K562 (cell line): Measurements from ENCODE around the gene ARL14EP. TPM values are rescaled to one million over a fixed set of nuclear protein-coding genes. Genes with fewer than 3 reads are reported as not detected.

Experiments used
- ATAC-seq: fragments of 200-7000 bp; cut with Tn5 transposase; 3 replicates; pipeline ENCODE4 v1.9.1; 2020; ENCODE audit warnings: moderate library complexity
- BruUV-seq: library from RNA; stranded (reverse); fragments of 400-500 nt; replicated peaks from 2 replicates; lab custom pipeline; 2021; lab: Mats Ljungman, UMichigan
- CTCF ChIA-PET: fragments of 300-600 bp; formaldehyde crosslinking; extraction: SDS; loops from one replicate; lab custom pipeline; 2021; ENCODE audit warnings: low intra/inter-chr PET ratio; lab: Yijun Ruan, JAX
- POLR2A ChIA-PET: fragments of 300-600, 350-650 bp; sonication (Branson Sonifier 250); formaldehyde crosslinking; extraction: SDS; loops from one replicate; lab custom pipeline; 2021; ENCODE audit warnings: antibody characterized with exemption, inconsistent platforms; lab: Yijun Ruan, JAX
- DNase-seq, 4 experiments: peaks; one replicate each; pipeline versions ENCODE4 v3.0.0 to v3.0.0-alpha.2; 2011 to 2018; ENCODE audit warnings: low spot score in 3 of 4, mixed read lengths in 3 of 4; ENCODE audit errors: extremely low read depth in 1 of 4
- FAIRE-seq: peaks from 2 replicates; lab custom pipeline; 2011; peaks lifted over from hg19 to GRCh38; lab: Jason Lieb, UNC
- H2AFZ ChIP-seq: 2 replicates; pipeline ENCODE4 v1.6.0; 2011; ENCODE audit warnings: low read depth, low read length, control low read depth, inconsistent platforms
- H3K27ac ChIP-seq: fragments of 200-600 bp; 3 replicates; pipeline ENCODE4 v1.8.0; 2011; ENCODE audit warnings: low read depth, mild to moderate bottlenecking, control low read depth, inconsistent platforms, low read length, moderate library complexity, mixed read lengths; ENCODE audit errors: extremely low read depth
- H3K27me3 ChIP-seq, 2 experiments: fragments of 300-600 bp in 1 of 2; 2 replicates in 1 of 2; 3 replicates in 1 of 2; pipeline versions ENCODE4 v1.6.0 to v1.8.0; 2011; ENCODE audit warnings: inconsistent platforms in 2 of 2, low read length in 2 of 2, mild to moderate bottlenecking in 1 of 2, mixed read lengths in 1 of 2, moderate library complexity in 1 of 2; ENCODE audit not compliant: control insufficient read depth in 2 of 2, insufficient read depth in 2 of 2
- H3K36me3 ChIP-seq: fragments of 300-600 bp; 3 replicates; pipeline ENCODE4 v1.8.0; 2011; ENCODE audit warnings: mild to moderate bottlenecking, low read length, inconsistent platforms; ENCODE audit not compliant: control insufficient read depth, insufficient read depth
- H3K4me1 ChIP-seq, 2 experiments: fragments of 200-600 bp in 1 of 2; replicated peaks in 1 of 2; 2 replicates in 1 of 2; 3 replicates in 1 of 2; pipeline versions ENCODE4 v1.5.1 to v1.8.0; 2011; ENCODE audit warnings: inconsistent platforms in 2 of 2, low read length in 2 of 2, mild to moderate bottlenecking in 1 of 2, mixed read lengths in 1 of 2, moderate library complexity in 1 of 2; ENCODE audit not compliant: control insufficient read depth in 2 of 2, insufficient read depth in 2 of 2
- H3K4me2 ChIP-seq: 2 replicates; pipeline ENCODE4 v1.6.1; 2011; ENCODE audit warnings: low read length, control low read depth, inconsistent platforms, mixed read lengths; ENCODE audit not compliant: insufficient read depth
- H3K4me3 ChIP-seq: fragments of 200-600 bp; sonication (generic), shearing (Covaris generic); 2 replicates; pipeline ENCODE4 v1.5.1; 2016; ENCODE audit warnings: control low read depth, inconsistent platforms
- H3K79me2 ChIP-seq: fragments of 200-600 bp; 3 replicates; pipeline ENCODE4 v1.8.0; 2011; ENCODE audit warnings: low read length, inconsistent platforms; ENCODE audit not compliant: control insufficient read depth, insufficient read depth
- H3K9ac ChIP-seq, 2 experiments: 2 replicates each; pipeline versions ENCODE4 v1.6.0 to v1.6.1; 2011; ENCODE audit warnings: low read depth in 2 of 2, low read length in 2 of 2, control low read depth in 1 of 2, inconsistent platforms in 1 of 2, mild to moderate bottlenecking in 1 of 2, mixed read lengths in 1 of 2; ENCODE audit not compliant: insufficient read depth in 1 of 2
- H3K9me1 ChIP-seq: one replicate; pipeline ENCODE4 v1.6.0; 2011; ENCODE audit warnings: inconsistent platforms, mild to moderate bottlenecking, low read length, moderate library complexity; ENCODE audit not compliant: control insufficient read depth, insufficient read depth
- H3K9me3 ChIP-seq: replicated peaks from 2 replicates; pipeline ENCODE4 v1.5.1; 2011; ENCODE audit warnings: low read depth, low read length, inconsistent platforms; ENCODE audit not compliant: control insufficient read depth, insufficient read depth
- H4K20me1 ChIP-seq: replicated peaks from 2 replicates; pipeline ENCODE4 v1.6.1; 2011; ENCODE audit warnings: low read length, inconsistent platforms, mixed read lengths; ENCODE audit not compliant: control insufficient read depth, insufficient read depth
- ARID1B ChIP-seq: fragments of 450-650 bp; IDR thresholded peaks from 2 replicates; pipeline ENCODE4 v1.6.1; 2016; ENCODE audit warnings: antibody characterized with exemption, mild to moderate bottlenecking, inconsistent platforms
- DDX20 ChIP-seq: fragments of 450-650 bp; IDR thresholded peaks from 2 replicates; pipeline ENCODE4 v1.6.1; 2016; ENCODE audit warnings: missing genetic modification characterization, low read depth, mild to moderate bottlenecking, missing compliant biosample characterization, moderate library complexity
- EP300 ChIP-seq: IDR thresholded peaks from 2 replicates; pipeline ENCODE4 v1.6.1; 2012; ENCODE audit warnings: low read length, improper control_type of control experiment
- EP400 ChIP-seq: fragments of 450-650 bp; IDR thresholded peaks from 2 replicates; pipeline ENCODE4 v1.6.1; 2017; ENCODE audit warnings: antibody characterized with exemption, mild to moderate bottlenecking, moderate library complexity
- ETV5 ChIP-seq: sonication (generic); formaldehyde crosslinking; IDR thresholded peaks from 2 replicates; pipeline ENCODE4 v1.4.0; 2020; ENCODE audit warnings: low read depth, mild to moderate bottlenecking, missing genetic modification reagents
- EWSR1 ChIP-seq: fragments of 450-650 bp; IDR thresholded peaks from 2 replicates; pipeline ENCODE4 v1.6.1; 2018; ENCODE audit warnings: borderline replicate concordance, mild to moderate bottlenecking, low read depth, moderate library complexity; ENCODE audit not compliant: partially characterized antibody
- HEY1 ChIP-seq: fragments of 250-450 bp; sonication (Bioruptor Pico); IDR thresholded peaks from 2 replicates; pipeline ENCODE4 v1.5.0; 2020; ENCODE audit warnings: mild to moderate bottlenecking, moderate library complexity, borderline replicate concordance
- LARP7 ChIP-seq: fragments of 450-650 bp; IDR thresholded peaks from 2 replicates; pipeline ENCODE4 v1.6.1; 2016
- LCOR ChIP-seq: sonication (generic); formaldehyde crosslinking; IDR thresholded peaks from 2 replicates; pipeline ENCODE4 v1.8.0; 2022; ENCODE audit warnings: mild to moderate bottlenecking, missing genetic modification reagents
- NCOA6 ChIP-seq: fragments of 450-650 bp; IDR thresholded peaks from 2 replicates; pipeline ENCODE4 v1.6.1; 2017; ENCODE audit warnings: mild to moderate bottlenecking
- NFIC ChIP-seq: fragments of 450-650 bp; IDR thresholded peaks from 2 replicates; pipeline ENCODE4 v1.6.1; 2017; ENCODE audit warnings: mild to moderate bottlenecking, inconsistent platforms
- PRPF4 ChIP-seq: fragments of 200-400 bp; formaldehyde crosslinking; IDR thresholded peaks from one replicate; pipeline ENCODE4 v1.6.1; 2017; ENCODE audit warnings: low read length, low read depth, mild to moderate bottlenecking; ENCODE audit not compliant: insufficient read depth, poor library complexity, severe bottlenecking
- RBM14 ChIP-seq: fragments of 200-400 bp; formaldehyde crosslinking; IDR thresholded peaks from 2 replicates; pipeline ENCODE4 v1.6.1; 2018; ENCODE audit warnings: low read depth, mild to moderate bottlenecking, low read length, moderate library complexity, borderline replicate concordance; ENCODE audit not compliant: insufficient read depth
- SNIP1 ChIP-seq: fragments of 450-650 bp; IDR thresholded peaks from 2 replicates; pipeline ENCODE4 v1.7.1; 2017; ENCODE audit warnings: low read depth, mild to moderate bottlenecking
- TAF15 ChIP-seq: fragments of 200-400 bp; formaldehyde crosslinking; IDR thresholded peaks from 2 replicates; pipeline ENCODE4 v1.6.1; 2017; ENCODE audit warnings: mild to moderate bottlenecking, low read depth, low read length, moderate library complexity
- TCF3 ChIP-seq: sonication (generic); formaldehyde crosslinking; IDR thresholded peaks from 2 replicates; pipeline ENCODE4 v1.4.0; 2020; ENCODE audit warnings: mild to moderate bottlenecking, missing genetic modification reagents
- TCF7L2 ChIP-seq: fragments of 150-350 bp; IDR thresholded peaks from 2 replicates; pipeline ENCODE4 v1.6.1; 2016; ENCODE audit warnings: low read depth, mild to moderate bottlenecking, low read length, moderate library complexity
- XRCC4 ChIP-seq: IDR thresholded peaks from one replicate; pipeline ENCODE4 v1.6.1; 2011; ENCODE audit not compliant: insufficient read depth, insufficient read length; ENCODE audit errors: extremely low read depth
- ZFX ChIP-seq: sonication (generic); formaldehyde crosslinking; IDR thresholded peaks from 2 replicates; pipeline ENCODE4 v1.8.0; 2022; ENCODE audit warnings: mild to moderate bottlenecking, missing genetic modification reagents, moderate library complexity
- ZNF146 ChIP-seq: IDR thresholded peaks from one replicate; pipeline ENCODE4 v1.6.1; 2018; ENCODE audit warnings: missing compliant biosample characterization; ENCODE audit not compliant: unreplicated experiment
- ZNF165 ChIP-seq: fragments of 250-450 bp; sonication (Bioruptor Pico); IDR thresholded peaks from 2 replicates; pipeline ENCODE4 v1.4.0; 2020; ENCODE audit warnings: borderline replicate concordance
- ZNF184 ChIP-seq: sonication (generic); formaldehyde crosslinking; IDR thresholded peaks from 2 replicates; pipeline ENCODE4 v1.5.0; 2020; ENCODE audit warnings: missing genetic modification reagents
- ZNF57 ChIP-seq: fragments of 450-650 bp; formaldehyde crosslinking; IDR thresholded peaks from 2 replicates; pipeline ENCODE4 v1.4.0; 2020; ENCODE audit warnings: mild to moderate bottlenecking, moderate library complexity
- ZNF586 ChIP-seq: fragments of 450-650 bp; formaldehyde crosslinking; conservative IDR thresholded peaks from 2 replicates; pipeline ENCODE4 v1.4.0; 2020; ENCODE audit warnings: mild to moderate bottlenecking, moderate library complexity
- ZNF77 ChIP-seq: fragments of 250-450 bp; sonication (Bioruptor Pico); IDR thresholded peaks from 2 replicates; pipeline ENCODE4 v1.5.0; 2020
- WGBS: fragments of 100-300 bp; shearing (Covaris generic); methylation state at CpG from one replicate; pipeline ENCODE4 v1.1.6; 2016; ENCODE audit warnings: low coverage, mixed read lengths; ENCODE audit not compliant: insufficient coverage; ENCODE audit errors: missing lambda C conversion rate; 5-methylcytosine and 5-hydroxymethylcytosine counted together
- in situ Hi-C: fragments of 300-500 bp; cut with MboI; formaldehyde crosslinking; loops from 4 replicates; pipeline ENCODE4 v1.15.0; 2018; ENCODE audit warnings: inconsistent platforms, mixed read lengths
- intact Hi-C: fragments of 100-400 bp; cut with micrococcal nuclease; formaldehyde crosslinking; loops from 2 replicates; pipeline ENCODE4 v1.14.2; 2022
- polyA plus RNA-seq, 8 experiments: library from polyadenylated mRNA; depleted of rRNA in 4 of 8; stranded (reverse) in 5 of 8; unstranded in 3 of 8; fragments of >200 nt; fragmentation: Nextera tagmentation in 2 of 8; fragmentation: Illumina TruSeq in 1 of 8; extraction: Ambion mirVana in 2 of 8; extraction: Trizol in 1 of 8; gene quantifications; 2 replicates each; pipeline versions ENCODE4 v1.2.1 to v1.2.3, GENCODE V29; 2011 to 2014; ENCODE audit warnings: inconsistent platforms in 1 of 8, missing spikeins in 1 of 8
- total RNA-seq, 7 experiments: library from RNA; depleted of rRNA in 6 of 7; stranded (reverse); fragments of >200 nt in 6 of 7; fragmentation: Illumina TruSeq in 2 of 7; extraction: Trizol in 2 of 7; gene quantifications; 2 replicates each; pipeline versions ENCODE4 v1.2.1 to v1.2.3, GENCODE V29; 2011 to 2021; ENCODE audit warnings: low replicate concordance in 1 of 7

The ARL14EP gene
- total and polyA plus RNA-seq, 9 of the 15 experiments (the other 6 are each of a cell fraction or from before 2014, with no cell fraction given): 11.4 to 42.7 (median 25.9) TPM

DNA sequence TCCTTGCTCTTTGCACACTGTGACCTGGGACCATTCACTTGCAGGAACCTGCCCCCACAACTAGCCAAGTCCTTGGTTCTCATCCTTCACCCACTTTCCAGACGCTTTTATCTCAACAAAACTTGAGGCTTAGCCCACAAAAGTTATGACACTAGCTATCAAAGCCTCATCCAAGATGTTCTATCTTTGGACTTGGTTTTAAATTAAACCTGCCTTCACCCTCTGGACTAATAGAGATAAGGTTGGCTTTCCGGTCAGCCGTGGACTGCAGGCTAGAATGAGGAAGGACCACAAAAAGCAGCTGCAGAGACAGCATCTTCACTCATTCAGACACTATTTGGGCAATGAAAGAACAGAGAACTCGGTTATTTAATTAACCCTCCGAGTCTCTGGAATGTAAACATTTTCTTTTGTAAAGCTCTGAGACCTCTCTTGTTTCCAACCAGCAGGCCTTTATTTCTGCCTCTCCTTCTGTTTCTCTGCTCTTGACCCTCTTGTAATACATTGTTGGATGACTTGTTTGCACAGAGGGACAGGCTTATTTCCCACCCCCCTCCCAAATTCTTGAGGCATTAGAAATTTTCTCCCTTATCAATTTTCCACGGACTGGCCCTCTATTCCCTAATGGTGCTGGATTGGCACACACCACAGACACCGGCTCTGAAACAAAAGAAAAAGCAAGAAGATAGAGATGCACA, 41.4 kb downstream of the ARL14EP start:
- no peaks in the 10 kb centered on the region for H3K9me1 ChIP-seq
- no peaks in the 10 kb centered on the region for H3K36me3 ChIP-seq
- BruUV-seq: no TSS peak
- H3K4me1 ChIP-seq: peaks cover 0 to 3% of the 10 kb centered on the region in 2 experiments; a peak in 1 of 5 replicates
- no peak overlapping the region for H3K9ac ChIP-seq
- whole genome bisulfite sequencing: 0% methylated on average over 7 of the region's 7 CpGs
- DNase-seq (peak in 2 of 4 experiments; percentile 23 to 49), FAIRE-seq (peak; percentile 46), ATAC-seq (peak; percentile 75)
- no peak overlapping the region for H3K4me3 ChIP-seq
- in situ Hi-C loops (no loop called here), intact Hi-C loops (no loop called here)
- H4K20me1 ChIP-seq: no peaks in the 10 kb centered on the region
- H2AFZ ChIP-seq: no peak overlapping the region
- CTCF ChIA-PET: no interaction called here
- H3K27me3 ChIP-seq: no peaks in the 10 kb centered on the region
- POLR2A ChIA-PET: interaction anchor here (0.9 kb wide), 1 partner anchor 24 kb away, joined by 3 read pairs; no protein-coding TSS in a partner anchor
- no peaks in the 10 kb centered on the region for H3K9me3 ChIP-seq
- no peak overlapping the region for H3K4me2 ChIP-seq
- H3K27ac ChIP-seq: no peak overlapping the region
- no peaks in the 10 kb centered on the region for H3K79me2 ChIP-seq
- TF ChIP-seq ZNF146: no peak
- no peak for TF ChIP-seq PRPF4
- no peak for TF ChIP-seq TCF7L2
- no peak for TF ChIP-seq SNIP1
- TF ChIP-seq LARP7: no peak
- TF ChIP-seq EP400: no peak
- no peak for TF ChIP-seq RBM14
- TF ChIP-seq XRCC4: no peak
- TF ChIP-seq ZFX: no peak
- no peak for TF ChIP-seq HEY1 (CRISPR knock-in tag)
- TF ChIP-seq NFIC: peak; percentile 14; the same call in 1 of the 2 replicates
- TF ChIP-seq EWSR1: no peak
- TF ChIP-seq ZNF77 (CRISPR knock-in tag): no peak
- no peak for TF ChIP-seq LCOR
- peak; percentile 80 for TF ChIP-seq TCF3
- no peak for TF ChIP-seq NCOA6
- no peak for TF ChIP-seq ZNF165 (CRISPR knock-in tag)
- no peak for TF ChIP-seq ZNF586 (CRISPR knock-in tag)
- peak; percentile 14; the same call in 1 of the 2 replicates for TF ChIP-seq EP300
- no peak for TF ChIP-seq ETV5
- TF ChIP-seq ZNF184 (CRISPR knock-in tag): no peak
- TF ChIP-seq ARID1B: peak; percentile 80
- TF ChIP-seq DDX20: no peak
- TF ChIP-seq TAF15: no peak
- no peak for TF ChIP-seq ZNF57 (CRISPR knock-in tag)
